ENCODE data around the gene SLC35E4.
"Not testable (repeated sequence)": the region's sequence is repeated elsewhere in the genome, so short reads cannot be mapped to it uniquely, and the experiment has no call there.

The SLC35E4 gene

DNA sequence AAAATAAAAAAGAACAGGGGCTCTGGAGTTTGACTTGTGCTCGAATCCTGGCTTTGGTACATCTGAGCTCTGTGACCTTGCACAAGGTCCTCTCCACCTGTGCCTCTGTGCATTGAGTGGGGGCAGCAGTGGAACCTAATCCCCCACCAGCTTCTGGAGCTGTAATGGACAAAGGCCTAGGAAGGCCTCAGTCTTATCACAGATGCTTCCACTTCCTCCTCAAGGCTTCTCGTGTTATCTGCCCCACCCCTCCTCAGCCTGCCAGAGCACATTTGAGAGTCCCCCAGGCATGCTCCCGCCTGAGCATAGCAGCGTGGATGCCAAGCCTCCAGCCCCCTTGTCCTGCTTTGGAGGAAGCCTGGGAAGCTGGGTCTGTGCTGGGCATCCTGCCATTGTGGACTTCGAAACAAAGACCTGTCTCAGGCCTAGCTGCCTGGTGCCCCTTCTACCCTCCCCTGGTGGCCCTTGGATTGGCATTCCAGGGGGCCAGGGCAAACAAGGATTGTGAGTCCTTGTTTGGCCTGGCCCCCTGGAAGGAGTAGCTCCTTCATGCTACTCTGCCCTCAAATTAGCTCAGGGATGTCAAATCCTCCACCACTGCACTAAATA, 15.0 kb downstream of the SLC35E4 start:
- DNase-seq (ENCODE audit: low read depth, low spot score) = peak; percentile 25

DNA sequence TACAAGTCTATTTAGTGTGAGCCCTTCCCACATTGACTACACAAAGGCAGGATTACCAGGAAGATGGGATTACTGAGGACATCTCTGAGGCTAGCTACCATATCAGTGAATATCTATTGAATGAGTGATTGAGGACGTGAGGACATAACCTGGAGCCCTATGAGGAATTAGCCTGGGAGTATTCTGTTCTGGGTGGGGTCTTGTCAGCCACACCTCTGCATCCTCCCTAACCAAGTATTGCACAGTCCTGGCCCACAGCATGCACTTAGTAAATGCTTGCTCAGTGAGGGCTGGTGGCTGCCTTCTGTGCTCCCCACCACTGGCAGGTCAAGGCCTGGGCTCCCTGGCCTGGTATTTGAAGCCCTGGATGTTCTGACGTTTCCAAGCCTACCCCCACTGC, 17.3 kb downstream of the SLC35E4 start:
- DNase-seq (ENCODE audit: low read depth, low spot score) = no peak

DNA sequence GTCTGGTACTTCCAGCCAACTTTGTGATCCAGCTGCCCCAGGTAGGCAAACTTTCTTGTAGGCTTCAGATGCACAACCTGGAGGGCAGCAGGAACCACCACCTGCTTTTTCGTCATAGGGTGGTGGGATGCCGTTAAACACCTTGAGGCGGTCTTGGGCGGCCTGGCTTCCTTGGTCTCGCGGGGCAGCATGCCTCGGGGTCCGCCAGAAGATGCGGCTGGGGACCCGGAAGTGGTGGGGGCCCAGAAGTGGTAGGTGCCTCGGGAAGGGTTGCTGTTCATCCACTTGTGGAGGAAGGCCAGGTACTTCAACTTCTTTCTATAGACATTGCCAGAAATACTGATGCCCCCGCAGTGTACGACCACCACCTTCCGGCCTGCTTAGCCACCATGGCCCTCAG, 18.8 kb downstream of the SLC35E4 start:
- no peak for DNase-seq (ENCODE audit: low read depth, low spot score)

DNA sequence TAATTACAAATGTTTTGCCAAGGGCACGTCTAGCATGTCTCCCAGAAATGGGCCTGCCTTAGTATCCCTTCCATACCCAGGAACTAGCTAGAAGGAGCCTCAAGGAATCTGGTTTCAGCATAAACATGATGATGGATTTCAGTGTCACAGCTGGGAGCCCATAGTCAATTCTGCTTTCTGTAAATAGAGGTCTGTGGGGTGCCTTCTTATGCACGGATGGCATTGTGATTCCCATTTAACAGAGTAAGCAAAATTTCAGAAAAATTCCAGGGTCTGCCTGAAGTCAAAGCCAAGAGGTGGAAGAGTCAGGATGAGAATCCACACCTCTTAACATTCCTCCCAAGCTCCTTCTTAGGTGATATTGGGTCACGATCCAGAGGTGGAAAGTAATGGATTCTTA, 20.0 kb downstream of the SLC35E4 start:
- DNase-seq (ENCODE audit: low read depth, low spot score) = peak; percentile 41

DNA sequence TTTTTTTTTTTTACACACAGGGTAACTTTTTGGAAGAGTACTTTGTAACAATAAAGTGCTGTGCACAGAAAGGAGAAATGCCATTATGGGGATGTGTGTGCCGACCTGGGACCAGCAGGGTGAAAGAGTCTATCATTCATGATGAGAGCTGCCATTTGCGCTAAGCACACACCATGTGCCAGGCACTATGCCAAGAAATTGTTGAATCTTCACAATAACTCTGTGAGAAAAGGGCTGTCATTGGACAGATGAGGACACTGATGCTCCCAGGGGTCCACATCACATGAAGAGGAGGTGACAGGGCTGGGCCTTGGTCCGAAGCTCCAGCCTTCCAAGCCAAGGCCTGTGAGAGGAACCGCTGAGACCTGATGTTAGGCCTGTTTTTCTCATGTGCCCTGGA, 26.5 kb downstream of the SLC35E4 start:
- DNase-seq (ENCODE audit: low read depth, low spot score) = no peak

DNA sequence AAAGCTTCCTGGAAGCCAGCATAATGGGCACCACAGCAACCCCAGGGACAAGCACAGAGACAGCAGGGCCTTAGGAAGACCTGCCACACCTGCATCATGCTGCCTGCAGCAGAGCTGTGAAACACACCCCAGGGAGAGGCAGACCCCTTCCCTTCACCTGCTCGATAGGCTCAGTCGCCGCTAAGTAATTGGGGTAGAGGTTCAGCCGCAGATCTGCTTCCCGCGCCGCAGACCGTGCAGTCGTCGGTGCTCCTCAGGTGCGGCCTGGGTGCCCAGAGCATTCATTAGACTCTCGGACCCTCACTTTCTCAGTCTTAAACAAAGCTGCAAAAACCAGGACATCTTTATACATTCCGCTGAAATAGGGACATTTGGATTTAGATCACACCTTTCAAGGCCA, 29.2 kb downstream of the SLC35E4 start:
- no peak for DNase-seq (ENCODE audit: low read depth, low spot score)

DNA sequence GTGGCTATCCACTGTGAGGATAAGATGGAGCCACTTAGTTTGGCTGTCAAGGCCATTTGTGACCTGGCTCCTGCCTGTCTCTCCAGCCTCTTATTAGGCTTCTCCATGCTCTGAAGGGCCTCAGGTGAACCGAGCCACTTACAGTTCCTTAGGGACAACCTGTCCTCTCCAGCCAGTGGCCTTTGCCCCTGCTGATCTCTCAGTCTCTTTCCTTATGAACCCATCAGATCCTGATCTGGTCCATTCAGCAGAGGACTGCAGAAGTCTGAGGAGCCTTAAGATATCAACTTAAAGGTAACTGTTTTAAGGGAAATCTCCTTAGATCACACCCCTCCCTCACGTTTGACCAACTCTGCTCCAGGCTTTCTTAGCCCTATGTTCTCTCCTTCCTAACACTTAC, 29.7 kb downstream of the SLC35E4 start:
- no peak for DNase-seq (ENCODE audit: low read depth, low spot score)

DNA sequence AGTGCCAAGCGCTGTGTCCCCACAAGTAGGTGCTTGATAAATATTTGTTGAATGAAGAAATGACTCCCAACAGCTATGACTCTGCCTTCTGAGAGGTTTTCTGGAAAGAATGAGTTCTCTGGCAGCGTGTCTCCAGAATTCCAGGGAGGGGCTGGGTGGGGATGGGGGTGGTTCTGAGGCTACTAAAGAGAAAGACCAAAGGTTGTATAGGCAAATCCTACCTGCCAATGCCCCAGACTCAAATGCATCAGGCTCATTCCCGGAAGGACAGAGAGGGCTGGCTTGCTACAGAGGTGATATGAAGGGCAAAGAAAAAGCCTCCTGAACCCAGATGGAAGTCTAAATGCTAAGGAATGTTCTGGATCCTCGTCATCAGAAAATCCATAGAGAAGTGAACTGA, 30.2 kb downstream of the SLC35E4 start:
- DNase-seq (ENCODE audit: low read depth, low spot score) = no peak

DNA sequence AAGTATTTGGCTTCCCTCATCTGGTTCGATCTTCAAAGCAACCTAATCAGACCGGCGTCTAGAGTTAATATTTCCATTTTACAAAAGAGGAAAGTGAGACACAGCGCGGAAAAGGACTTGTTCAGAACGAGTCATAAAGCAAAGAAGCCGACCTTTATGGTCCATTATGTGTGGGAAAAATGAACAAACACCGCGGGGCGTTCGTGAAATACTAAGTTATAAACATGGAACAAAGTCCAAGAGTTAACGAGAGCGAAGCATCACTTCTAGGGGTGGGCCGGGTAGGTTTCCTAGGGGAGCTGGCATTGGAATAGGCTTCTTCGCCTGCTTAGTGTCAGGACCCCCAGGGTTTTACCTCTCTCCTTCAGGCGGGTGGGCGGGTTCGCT, 31.5 kb downstream of the SLC35E4 start:
- DNase-seq (ENCODE audit: low read depth, low spot score) = no peak

DNA sequence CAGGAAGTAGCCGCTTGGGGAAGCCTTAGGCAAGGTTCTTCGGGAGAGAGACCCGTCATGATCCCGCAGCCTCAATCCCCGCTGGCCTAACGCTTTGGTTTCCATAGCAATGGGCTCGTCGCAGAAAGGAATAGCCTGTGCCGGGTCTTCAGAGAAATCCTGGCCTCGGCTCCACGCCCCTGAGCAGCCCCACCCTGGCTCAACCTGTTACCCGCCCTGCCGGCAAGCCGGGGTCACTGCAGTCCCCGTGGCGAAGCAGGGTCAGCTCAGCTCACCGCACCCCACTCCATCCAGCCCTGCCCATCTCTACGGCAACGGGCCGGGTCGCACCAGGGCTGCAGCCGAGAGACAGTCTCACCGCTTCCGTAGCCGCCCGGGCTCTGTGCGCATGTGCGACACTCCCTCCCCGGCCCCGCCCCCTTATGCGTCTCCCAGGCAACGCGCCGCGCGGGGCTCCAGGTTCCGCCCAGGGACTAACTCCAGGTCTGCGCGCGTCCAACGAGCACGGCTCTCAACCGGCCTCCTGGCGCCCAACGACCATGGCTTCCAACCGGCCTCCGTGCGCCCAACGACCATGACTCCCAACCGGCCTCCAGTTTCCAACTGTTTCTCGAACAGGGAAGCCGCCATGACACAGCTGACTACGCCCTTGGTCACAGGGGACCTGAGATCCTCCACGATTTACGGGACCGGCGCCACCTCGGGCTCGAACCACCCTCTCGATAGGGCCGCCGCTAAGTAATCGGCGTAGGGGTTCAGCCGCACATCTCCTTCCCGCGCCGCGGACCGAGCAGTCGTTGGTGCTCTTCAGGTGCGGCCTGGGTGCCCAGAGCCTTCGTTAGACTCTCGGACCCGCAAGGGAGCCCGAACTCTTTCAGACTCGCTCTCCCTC, 32.2 kb downstream of the SLC35E4 start, which contains the start of gene DUSP18:
DUSP18 (minus strand) TSS at position 382 of the 892 bp plus-strand sequence. CDS start 3,872 bp downstream, outside the sequence.
- DNase-seq (ENCODE audit: low read depth, low spot score) = peak; percentile 98

DNA sequence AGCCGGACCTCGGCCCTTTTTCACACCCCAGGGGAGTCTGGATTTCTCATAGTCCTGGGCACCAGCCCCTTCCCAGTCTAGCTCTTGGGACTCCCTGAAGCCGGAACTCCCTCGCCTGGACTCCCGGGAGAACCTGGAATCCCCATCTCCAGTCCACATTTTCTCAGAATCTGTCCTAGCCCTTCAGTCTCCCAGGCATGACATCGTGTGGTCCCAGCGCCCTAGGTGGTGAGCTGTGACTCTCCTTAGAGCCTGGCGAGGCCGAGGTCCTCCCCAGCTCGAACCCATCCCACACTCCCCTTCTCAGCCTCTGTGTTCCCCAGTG, 32.8 kb downstream of the SLC35E4 start:
- no peak for DNase-seq (ENCODE audit: low read depth, low spot score)

DNA sequence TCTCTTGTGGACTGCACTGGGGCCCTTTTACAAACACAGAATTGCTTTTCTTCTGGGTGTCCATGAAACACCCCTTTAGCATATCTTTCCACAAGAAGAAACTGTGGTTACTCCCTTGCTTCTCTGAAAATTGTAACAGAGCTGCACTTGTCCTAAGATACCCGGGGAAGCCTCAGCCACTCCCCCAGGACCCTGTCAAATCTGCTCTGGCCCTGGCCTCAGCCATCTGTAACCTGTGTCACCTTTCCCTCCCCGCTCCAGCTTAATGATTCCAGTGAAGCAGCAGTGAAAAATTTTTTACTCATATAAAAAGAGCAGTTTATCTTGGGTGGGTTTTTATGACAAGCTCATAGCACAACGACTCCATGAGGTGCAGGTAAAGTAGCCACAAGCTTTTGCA, 35.5 kb downstream of the SLC35E4 start:
- DNase-seq (ENCODE audit: low read depth, low spot score) = no peak

DNA sequence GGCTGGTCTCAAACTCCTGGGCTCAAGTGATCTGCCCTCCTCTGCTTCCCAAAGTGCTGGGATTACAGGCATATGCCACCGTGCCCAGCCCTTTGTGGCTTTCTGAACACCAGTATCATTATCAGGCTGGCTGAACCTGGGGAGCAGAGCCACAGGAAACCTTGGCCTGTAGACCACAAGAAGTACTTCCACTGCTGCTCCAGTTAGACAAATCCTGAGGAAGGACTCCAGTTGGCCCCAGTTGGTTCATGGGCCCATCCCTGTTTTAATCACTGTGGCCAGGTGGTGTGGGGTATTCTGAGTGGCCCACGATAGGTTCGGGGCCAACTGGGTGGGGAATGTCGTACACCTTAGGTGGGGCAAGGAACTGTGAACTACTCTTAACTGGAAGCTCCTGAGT, 37.6 kb downstream of the SLC35E4 start:
- no peak for DNase-seq (ENCODE audit: low read depth, low spot score)

DNA sequence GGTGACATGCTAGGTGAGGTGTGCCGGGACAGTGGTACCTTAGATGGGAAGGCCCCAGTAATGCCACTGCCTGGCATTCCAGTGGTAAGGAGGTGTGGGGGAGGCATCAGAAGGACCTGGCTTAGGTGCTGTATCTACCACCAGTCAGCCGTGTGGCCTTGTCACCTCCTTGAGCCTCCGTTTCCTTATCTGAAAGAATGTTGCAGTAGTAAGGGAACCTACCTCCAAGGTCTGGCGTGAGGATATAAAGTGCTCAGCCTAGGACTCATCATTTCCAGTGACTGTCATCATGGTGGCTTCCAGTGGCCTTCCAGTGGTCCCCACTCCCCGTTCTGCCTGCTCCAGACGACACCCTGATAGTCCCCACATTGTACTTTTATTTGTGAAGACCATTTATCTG, 38.9 kb downstream of the SLC35E4 start:
- no peak for DNase-seq (ENCODE audit: low read depth, low spot score)

DNA sequence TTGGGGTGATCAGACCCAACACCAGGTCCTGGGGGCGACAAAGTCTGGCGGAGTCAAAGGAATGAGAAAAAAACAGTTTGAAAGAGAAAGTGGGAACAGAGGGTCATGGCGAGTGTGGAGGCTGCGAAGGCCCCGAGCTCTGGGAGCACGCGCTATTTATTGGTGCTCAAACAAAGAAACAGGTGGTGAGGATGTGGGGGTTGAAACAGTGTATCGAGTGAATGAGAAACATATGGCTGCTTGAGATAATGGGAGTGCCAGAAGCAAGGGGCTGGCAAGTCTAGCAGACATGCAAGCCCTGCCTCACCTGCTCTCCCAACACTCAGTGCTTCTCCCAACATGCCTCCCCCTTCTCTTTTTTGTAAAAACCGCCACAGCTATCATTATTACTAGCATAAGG, 39.9 kb downstream of the SLC35E4 start:
- DNase-seq (ENCODE audit: low read depth, low spot score) = no peak

DNA sequence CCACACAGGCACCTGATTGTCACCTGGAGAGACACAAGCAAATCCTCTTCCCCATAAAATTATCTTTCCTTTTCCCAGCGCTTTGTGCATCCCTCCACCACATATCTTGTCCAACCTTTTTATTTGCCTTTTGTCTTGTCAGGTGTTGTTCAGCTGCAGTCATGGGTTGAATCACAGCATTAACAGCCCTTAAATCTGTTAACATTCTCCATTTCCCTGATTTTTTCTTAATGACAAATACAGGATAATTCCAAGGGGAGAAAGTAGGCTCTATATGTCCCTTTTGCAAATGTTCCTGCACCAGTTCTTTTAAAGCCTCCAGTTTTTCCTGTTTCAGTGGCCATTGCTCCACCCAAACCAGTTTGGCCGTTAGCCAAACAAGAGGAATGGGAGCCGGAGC, 41.0 kb downstream of the SLC35E4 start:
- not testable (repeated sequence) for DNase-seq (ENCODE audit: low read depth, low spot score)

DNA sequence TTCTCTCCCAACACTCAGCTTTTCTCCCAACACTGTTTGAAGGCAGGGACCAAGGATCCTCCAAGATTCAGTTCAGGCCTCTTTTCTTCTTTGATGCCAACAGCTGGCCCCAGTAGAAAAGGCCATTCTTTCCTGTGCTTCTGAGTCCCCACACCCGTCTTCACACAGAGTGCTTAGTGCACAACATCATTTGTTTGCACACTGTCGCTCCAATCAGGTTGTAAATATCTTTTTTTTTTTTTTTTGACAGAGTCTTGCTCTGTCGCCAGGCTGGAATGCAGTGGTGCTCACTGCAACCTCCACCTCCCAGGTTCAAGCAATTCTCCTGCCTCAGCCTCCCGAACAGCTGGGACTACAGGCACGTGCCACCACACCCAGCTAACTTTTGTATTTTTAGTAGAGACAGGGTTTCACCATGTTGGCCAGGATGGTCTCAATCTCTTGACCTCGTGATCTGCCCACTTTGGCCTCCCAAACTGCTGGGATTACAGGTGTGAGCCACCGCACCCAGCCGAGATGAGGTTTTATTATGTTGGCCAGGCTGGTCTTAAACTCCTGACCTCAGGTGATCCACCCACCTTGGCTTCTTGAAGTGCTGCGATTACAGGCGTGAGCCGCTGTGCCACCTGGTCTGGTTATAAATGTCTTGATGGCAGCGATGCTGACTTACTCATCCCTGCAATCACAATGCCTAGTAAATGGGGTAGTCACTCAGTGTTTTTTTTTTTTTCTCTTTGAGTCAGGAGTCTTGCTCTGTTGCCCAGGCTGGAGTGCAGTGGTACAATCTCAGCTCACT, 44.5 kb downstream of the SLC35E4 start:
- not testable (repeated sequence) for DNase-seq (ENCODE audit: low read depth, low spot score)

DNA sequence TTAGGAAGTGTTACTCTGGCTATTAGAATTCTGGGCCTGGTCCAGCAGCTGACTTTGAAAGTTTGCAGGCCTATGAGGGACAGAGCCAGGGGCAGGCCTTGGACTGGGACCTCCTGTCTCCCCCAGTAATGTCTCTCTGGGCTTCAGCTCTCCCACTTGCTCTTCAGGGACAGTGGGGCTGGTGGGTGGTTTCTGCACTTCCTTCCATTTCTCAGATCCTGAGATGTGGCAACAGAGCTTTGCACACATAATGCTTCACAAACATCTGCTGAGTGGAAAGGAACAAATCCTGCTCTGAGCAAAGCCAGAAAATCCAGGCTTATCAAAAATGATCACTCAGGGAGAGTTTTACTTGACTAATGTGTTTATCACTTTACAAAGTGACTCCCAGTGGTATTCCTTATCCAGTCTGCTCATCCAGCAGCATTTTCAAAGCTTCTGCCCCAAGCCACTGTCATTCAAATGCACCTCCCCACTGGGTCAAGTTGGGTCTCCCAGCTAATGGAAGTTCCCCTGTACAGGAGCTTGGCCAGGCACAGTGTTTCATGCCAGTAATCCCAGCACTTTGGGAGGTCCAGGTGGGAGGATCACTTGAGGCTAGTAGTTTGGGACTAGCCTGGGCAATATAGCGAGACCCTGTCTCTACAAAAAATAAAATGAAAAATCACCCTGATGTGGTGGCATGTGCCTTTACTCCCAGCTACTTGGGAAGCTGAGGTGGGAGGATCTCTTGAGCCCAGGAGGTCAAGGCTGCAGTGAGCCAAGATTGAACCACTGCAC, 45.6 kb downstream of the SLC35E4 start:
- no peak for DNase-seq (ENCODE audit: low read depth, low spot score)

DNA sequence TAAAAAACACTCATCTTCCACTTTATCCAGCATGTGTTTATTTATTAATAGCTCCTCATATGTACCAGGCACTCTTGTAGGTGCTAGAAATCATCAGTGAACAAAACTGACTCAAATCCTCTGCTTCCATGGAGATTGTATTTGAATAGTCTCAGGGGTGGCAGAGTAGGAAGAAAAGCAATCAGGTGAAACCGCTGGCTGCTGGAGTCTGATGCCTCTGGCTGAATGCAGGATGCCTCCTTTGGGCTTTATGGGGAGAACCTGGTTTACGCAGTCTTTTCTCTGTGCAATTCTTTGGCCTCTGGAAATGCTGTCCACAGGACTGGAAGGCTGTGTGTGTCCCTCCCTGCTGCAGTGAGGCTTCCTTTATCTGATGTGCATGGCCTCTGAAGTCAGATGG, 46.2 kb downstream of the SLC35E4 start:
- no peak for DNase-seq (ENCODE audit: low read depth, low spot score)

DNA sequence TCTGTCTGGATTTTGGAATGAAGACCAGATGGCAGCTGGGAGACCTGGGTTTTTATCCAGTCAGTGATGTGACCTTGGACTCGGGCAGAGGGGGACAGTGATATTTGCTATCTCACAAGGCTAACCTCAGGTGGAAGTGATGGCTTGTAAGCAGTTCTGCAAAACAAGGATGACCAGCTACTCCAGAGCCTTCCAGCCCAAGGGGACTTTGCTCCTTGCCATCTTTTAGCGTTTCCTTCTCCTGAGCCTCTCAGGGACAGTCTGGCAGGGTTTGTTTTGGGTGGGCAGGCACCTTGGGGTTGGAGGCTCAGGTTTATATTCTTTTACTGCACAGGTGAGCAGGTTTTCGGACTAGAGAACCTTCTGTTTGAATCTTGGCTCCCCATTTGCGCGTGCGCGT, 49.6 kb downstream of the SLC35E4 start:
- no peak for DNase-seq (ENCODE audit: low read depth, low spot score)

DNA sequence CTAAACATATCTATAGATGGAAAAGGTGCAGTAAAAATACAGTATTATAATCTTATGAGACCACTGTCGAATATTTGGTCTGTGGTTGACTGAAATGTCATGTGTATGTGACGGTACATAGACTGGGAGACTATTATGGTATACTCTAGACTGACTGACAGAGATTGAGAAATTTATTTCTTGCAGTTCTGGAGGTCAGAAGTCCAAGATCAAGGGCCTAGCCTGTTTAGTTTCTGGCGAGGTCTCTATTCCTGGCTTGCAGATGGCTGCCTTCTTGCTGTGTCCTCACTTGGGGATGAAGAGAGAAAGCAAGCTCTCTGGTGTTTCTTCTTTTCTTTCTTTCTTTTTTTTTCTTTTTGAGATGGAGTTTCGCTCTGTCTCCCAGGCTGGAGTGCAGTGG, 51.8 kb downstream of the SLC35E4 start:
- no peak for DNase-seq (ENCODE audit: low read depth, low spot score)

DNA sequence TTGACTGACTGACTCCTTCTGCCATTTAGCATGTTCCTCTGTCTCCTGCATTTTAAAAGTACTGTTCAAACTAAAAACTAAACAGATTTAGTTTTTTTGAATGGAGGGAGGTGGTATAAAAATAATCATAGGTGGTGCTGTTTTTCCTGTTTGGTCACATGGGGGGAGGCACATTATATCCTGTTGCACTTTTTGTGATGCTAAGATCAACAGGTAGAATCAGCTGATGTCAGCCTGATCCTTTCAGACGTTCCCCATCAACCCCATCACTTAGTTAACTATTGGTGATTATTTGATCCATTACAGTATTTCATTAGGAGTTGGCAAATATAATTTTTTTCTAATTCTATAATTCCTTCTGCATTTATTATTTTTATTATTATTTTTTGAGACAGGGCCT, 54.0 kb downstream of the SLC35E4 start:
- no peak for DNase-seq (ENCODE audit: low read depth, low spot score)

All from ELF-1 (cell line).